Omental fat pad (tissue), 4 donors: ENCODE measurements around the gene PIP4K2C. TPM values are rescaled to one million over a fixed set of nuclear protein-coding genes. Genes with fewer than 3 reads are reported as not detected.

Experiments
- ATAC-seq: fragments of 150-250 bp; one replicate; pipeline ENCODE4 v1.9.1; 2016; ENCODE audit warnings: mild to moderate bottlenecking, moderate library complexity; ENCODE audit not compliant: low FRiP score
- DNase-seq: peaks from one replicate; pipeline ENCODE4 v3.0.0-alpha.2; 2019; ENCODE audit warnings: low spot score
- CTCF ChIP-seq, 3 donors: fragments of 450-650 bp; IDR thresholded peaks; one replicate each; pipeline ENCODE4 v1.5.1; 2016 to 2017; ENCODE audit warnings: antibody characterized with exemption in 3 of 3, mild to moderate bottlenecking in 3 of 3, moderate library complexity in 2 of 3
- total RNA-seq, 4 donors: library from RNA; depleted of rRNA; stranded (reverse); fragments of >200 nt; gene quantifications; one replicate each; pipeline ENCODE4 v1.1.0, GENCODE V29; 2016

PIP4K2C gene
- total RNA-seq, 4 donors from 2014 or later, result 16.9 to 21.3 (median 17.6) TPM

DNA sequence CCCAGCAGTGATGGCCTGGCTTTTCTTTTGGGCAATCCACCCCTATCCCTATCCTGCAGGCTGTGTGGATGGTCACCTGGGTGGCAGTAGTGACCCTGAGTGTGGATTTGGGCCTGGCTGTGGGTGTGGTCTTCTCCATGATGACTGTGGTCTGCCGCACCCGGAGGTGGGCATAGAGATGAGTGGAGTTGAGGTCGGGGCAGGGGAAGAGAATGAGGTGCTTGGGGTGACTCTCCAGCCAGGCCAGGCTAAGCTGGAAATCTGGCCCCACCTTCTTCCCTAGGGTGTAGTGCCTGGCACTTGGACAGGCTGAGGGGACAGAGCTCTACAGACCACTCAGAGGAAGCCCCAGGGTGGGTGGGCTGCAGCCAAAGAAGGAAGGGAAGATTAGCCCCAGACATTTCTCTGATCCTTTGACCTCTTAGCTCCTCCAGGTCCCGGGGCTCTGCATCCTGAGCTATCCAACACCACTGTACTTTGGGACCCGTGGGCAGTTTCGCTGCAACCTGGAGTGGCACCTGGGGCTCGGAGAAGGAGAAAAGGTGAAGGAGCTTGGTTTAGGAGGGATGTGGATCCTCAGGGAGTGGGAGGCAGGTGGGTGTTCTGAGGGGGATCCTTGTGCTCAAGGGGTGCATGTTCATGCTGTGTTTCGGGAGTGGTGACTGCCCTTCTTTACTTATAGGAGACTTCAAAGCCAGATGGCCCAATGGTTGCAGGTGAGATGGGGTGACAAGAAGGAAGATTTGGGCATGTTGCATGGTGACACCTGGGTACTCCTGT, 33.6 kb downstream of the PIP4K2C start:
- no peak for ATAC-seq
- no peak for DNase-seq
- no peak for TF ChIP-seq CTCF (IDR thresholded peaks at IDR 0.05)

DNA sequence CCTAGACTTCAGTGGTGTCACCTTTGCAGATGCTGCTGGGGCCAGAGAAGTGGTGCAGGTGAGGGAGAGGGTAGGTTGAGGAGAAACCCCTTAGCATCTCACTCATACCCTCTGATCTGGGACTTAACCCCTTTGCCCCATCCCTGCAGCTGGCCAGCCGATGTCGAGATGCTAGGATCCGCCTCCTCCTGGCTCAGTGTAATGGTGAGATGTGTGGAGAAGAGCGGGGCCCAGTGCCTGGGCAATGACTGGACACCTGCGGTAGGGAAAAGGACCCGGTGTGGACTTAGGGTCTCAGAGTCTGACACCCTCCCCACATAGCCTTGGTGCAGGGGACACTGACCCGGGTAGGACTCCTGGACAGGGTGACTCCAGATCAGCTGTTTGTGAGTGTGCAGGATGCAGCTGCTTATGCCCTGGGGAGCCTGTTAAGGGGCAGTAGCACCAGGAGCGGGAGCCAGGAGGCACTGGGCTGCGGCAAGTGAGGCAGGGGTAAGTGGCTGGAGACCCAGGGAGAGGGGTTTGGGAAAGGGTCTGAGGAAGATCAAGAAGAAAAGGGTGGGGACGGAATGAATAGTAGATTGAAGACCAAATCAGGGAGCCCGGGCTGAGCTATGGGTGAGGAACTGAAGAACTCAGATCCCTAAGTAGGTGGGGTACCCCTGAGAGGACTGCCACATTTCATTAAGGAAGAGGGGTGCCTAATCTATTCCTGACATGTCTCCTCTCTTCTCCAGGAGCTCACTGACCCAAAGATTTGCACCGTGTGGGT, 34.5 kb downstream of the PIP4K2C start:
- DNase-seq (no peak), ATAC-seq (no peak)
- TF ChIP-seq CTCF (IDR thresholded peaks at IDR 0.05), result no peak

GRCh38 chr12:57626111-57626920, 35.3 kb downstream of the PIP4K2C start:
- no peak for TF ChIP-seq CTCF (IDR thresholded peaks at IDR 0.05)
- no peak for ATAC-seq
- no peak for DNase-seq

DNA sequence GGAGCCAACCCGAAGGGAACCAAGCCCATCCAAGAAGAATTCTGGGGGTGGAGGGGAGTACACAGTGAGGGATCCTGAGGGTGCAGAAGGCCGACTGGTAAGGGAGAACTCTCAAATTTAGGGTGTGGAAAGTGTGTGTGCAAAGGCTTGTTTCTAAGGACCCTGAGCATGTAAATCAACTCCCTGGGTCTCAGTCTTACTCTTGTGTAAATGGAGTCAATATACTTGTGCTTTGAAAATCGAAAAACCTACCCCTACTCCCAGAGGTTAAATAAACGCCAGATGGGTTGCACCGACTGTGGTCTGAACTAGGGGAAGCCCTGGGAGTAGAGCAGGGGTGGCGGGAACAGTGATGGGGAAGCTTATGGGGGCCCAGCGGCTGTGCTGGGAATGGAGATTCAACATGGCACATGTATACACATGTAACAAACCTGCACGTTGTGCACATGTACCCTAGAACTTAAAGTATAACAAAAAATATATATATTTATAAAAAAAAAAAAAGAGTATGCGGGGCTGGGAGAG, 36.0 kb downstream of the PIP4K2C start:
- DNase-seq (no peak), ATAC-seq (no peak)
- TF ChIP-seq CTCF (IDR thresholded peaks at IDR 0.05), result no peak

DNA sequence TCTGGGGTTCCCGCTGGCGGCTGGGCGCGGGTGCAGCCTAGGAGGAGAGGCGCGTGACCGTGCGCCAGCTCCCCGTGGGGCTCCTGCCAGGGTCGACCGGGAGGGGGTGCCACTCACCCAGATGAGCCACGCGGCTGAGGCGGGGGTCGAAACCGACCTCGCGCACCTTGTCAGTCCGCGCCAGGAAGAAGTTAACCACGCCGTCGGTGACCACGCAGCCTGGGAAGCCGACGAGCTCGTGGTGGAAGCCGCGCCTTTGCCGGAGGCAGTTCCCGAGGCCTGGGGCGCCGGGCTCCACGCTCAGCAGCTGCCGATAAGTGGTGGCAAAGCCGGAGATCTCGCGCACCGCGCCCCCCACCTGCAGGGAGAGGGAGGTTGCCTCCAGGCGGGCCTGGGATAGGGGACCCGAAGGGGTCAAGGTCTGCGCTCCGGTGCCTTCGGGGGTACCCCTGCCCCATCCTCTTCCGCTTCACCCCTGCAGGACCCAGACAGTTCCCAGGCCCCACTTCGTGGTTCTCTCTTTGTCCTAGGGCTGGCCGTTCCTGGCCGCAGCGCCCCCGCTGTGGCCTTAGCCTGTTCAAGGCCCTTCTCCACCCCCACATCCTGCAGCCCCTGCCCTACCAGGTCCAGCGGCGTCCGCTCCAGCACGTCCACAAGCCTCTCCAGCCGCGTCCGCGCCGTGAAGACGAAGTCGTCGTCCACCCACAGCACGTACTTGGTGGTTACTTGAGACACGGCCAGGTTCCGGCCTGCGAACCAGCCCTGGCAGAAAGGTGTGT, 36.7 kb downstream of the PIP4K2C start:
- TF ChIP-seq CTCF (IDR thresholded peaks at IDR 0.05), result no peak
- DNase-seq (no peak), ATAC-seq (no peak)
